Subcutaneous abdominal adipose tissue (tissue), 5 donors: ENCODE results near the gene ZIC2.

ENCODE experiments used
- H3K27ac ChIP-seq: one replicate; pipeline ENCODE4 v1.7.0; 2013; ENCODE audit warnings: low read depth, mild to moderate bottlenecking, inconsistent platforms, low read length, moderate library complexity
- H3K27me3 ChIP-seq, 5 donors: one replicate each; pipeline ENCODE4 v1.7.0; 2013; ENCODE audit warnings: low read length in 5 of 5, inconsistent platforms in 1 of 5; ENCODE audit not compliant: control insufficient read depth in 5 of 5, insufficient read depth in 4 of 5
- H3K36me3 ChIP-seq, 5 donors: one replicate each; pipeline ENCODE4 v1.7.0; 2013; ENCODE audit warnings: low read length in 5 of 5; ENCODE audit not compliant: control insufficient read depth in 5 of 5, insufficient read depth in 5 of 5
- H3K4me1 ChIP-seq, 5 donors: one replicate each; pipeline ENCODE4 v1.7.0; 2013; ENCODE audit warnings: low read length in 5 of 5, mild to moderate bottlenecking in 3 of 5, moderate library complexity in 1 of 5; ENCODE audit not compliant: control insufficient read depth in 5 of 5, insufficient read depth in 5 of 5
- H3K4me3 ChIP-seq, 5 donors: one replicate each; pipeline ENCODE4 v1.7.0; 2013; ENCODE audit warnings: low read length in 5 of 5, low read depth in 1 of 5
- H3K9ac ChIP-seq, 5 donors: one replicate each; pipeline ENCODE4 v1.7.0; 2013; ENCODE audit warnings: low read length in 5 of 5, mild to moderate bottlenecking in 4 of 5, moderate library complexity in 3 of 5
- H3K9me3 ChIP-seq, 5 donors: one replicate each; pipeline ENCODE4 v1.7.0; 2013; ENCODE audit warnings: low read length in 5 of 5; ENCODE audit not compliant: control insufficient read depth in 5 of 5
- donor health status: healthy.
- donor health status: healthy.
- donor health status: healthy.
- donor health status: healthy.
- donor health status: healthy.

ZIC2 gene

GRCh38 chr13:99973808-99974185, 7.8 kb upstream of the ZIC2 start:
- H3K4me3 ChIP-seq, result no peak overlapping the region
- no peak overlapping the region for H3K27ac ChIP-seq
- H3K9ac ChIP-seq, result no peak overlapping the region
- peaks cover 0 to 3% (median 0%) of the 10 kb centered on the region in 5 donors for H3K9me3 ChIP-seq
- H3K36me3 ChIP-seq, result no peaks in the 10 kb centered on the region
- H3K4me1 ChIP-seq, result peaks cover 1 to 29% (median 20%) of the 10 kb centered on the region in 5 donors
- peaks cover 69 to 88% (median 81%) of the 10 kb centered on the region in 5 donors for H3K27me3 ChIP-seq

- H3K27ac ChIP-seq, result no peak overlapping the region
- no peaks in the 10 kb centered on the region for H3K36me3 ChIP-seq
- H3K4me3 ChIP-seq, result no peak overlapping the region
- no peak overlapping the region for H3K9ac ChIP-seq
- peaks cover 69 to 88% (median 81%) of the 10 kb centered on the region in 5 donors for H3K27me3 ChIP-seq
- peaks cover 0 to 25% (median 16%) of the 10 kb centered on the region in 5 donors for H3K4me1 ChIP-seq
- peaks cover 0 to 3% (median 0%) of the 10 kb centered on the region in 5 donors for H3K9me3 ChIP-seq
Measured at GRCh38 chr13:99974296-99974938, 7.2 kb upstream of the ZIC2 start.

GRCh38 chr13:99974939-99975561, 6.5 kb upstream of the ZIC2 start:
- Histone ChIP-seq H3K4me1 (peaks cover 0 to 25% (median 18%) of the 10 kb centered on the region in 5 donors), H3K9me3 (peaks cover 0 to 3% (median 0%) of the 10 kb centered on the region in 5 donors), H3K36me3 (no peaks in the 10 kb centered on the region), H3K27me3 (peaks cover 72 to 91% (median 84%) of the 10 kb centered on the region in 5 donors), H3K4me3 (no peak overlapping the region), H3K9ac (no peak overlapping the region), H3K27ac (no peak overlapping the region)

GRCh38 chr13:99975626-99976025, 6.0 kb upstream of the ZIC2 start:
- Histone ChIP-seq H3K27ac (no peak overlapping the region), H3K4me3 (no peak overlapping the region), H3K36me3 (no peaks in the 10 kb centered on the region), H3K27me3 (peaks cover 73 to 92% (median 85%) of the 10 kb centered on the region in 5 donors), H3K4me1 (peaks cover 0 to 27% (median 19%) of the 10 kb centered on the region in 5 donors), H3K9ac (no peak overlapping the region), H3K9me3 (peaks cover 0 to 3% (median 0%) of the 10 kb centered on the region in 5 donors)

GRCh38 chr13:99976575-99976974, 5.0 kb upstream of the ZIC2 start:
- Histone ChIP-seq H3K4me3 (no peak overlapping the region), H3K4me1 (peaks cover 0 to 27% (median 19%) of the 10 kb centered on the region in 5 donors), H3K27ac (no peak overlapping the region), H3K9me3 (peaks cover 0 to 3% (median 0%) of the 10 kb centered on the region in 5 donors), H3K36me3 (no peaks in the 10 kb centered on the region), H3K9ac (no peak overlapping the region), H3K27me3 (peaks cover 70 to 90% (median 80%) of the 10 kb centered on the region in 5 donors)

GRCh38 chr13:99977334-99977911, 4.2 kb upstream of the ZIC2 start:
- no peak overlapping the region for H3K4me3 ChIP-seq
- no peaks in the 10 kb centered on the region for H3K36me3 ChIP-seq
- H3K9ac ChIP-seq, result no peak overlapping the region
- H3K4me1 ChIP-seq, result peaks cover 0 to 29% (median 16%) of the 10 kb centered on the region in 5 donors
- no peak overlapping the region for H3K27ac ChIP-seq
- H3K27me3 ChIP-seq, result peaks cover 64 to 83% (median 73%) of the 10 kb centered on the region in 5 donors
- H3K9me3 ChIP-seq, result peaks cover 0 to 3% (median 0%) of the 10 kb centered on the region in 5 donors

GRCh38 chr13:99977912-99978798, 3.4 kb upstream of the ZIC2 start:
- Histone ChIP-seq H3K9ac (no peak overlapping the region), H3K27me3 (peaks cover 70 to 83% (median 78%) of the 10 kb centered on the region in 5 donors)

GRCh38 chr13:99978799-99979452, 2.7 kb upstream of the ZIC2 start:
- no peak overlapping the region for H3K4me3 ChIP-seq

More at GRCh38 chr13:99977912-99978798, 3.4 kb upstream of the ZIC2 start:
- H3K4me1 ChIP-seq, result peaks cover 0 to 34% (median 22%) of the 10 kb centered on the region in 5 donors
- H3K4me3 ChIP-seq, result no peak overlapping the region
- H3K9me3 ChIP-seq, result peaks cover 0 to 3% (median 0%) of the 10 kb centered on the region in 5 donors
- no peak overlapping the region for H3K27ac ChIP-seq
- no peaks in the 10 kb centered on the region for H3K36me3 ChIP-seq

More at GRCh38 chr13:99978799-99979452, 2.7 kb upstream of the ZIC2 start:
- Histone ChIP-seq H3K27ac (no peak overlapping the region), H3K27me3 (peaks cover 71 to 83% (median 78%) of the 10 kb centered on the region in 5 donors), H3K9ac (no peak overlapping the region), H3K36me3 (no peaks in the 10 kb centered on the region), H3K4me1 (peaks cover 0 to 34% (median 22%) of the 10 kb centered on the region in 5 donors), H3K9me3 (peaks cover 0 to 3% (median 0%) of the 10 kb centered on the region in 5 donors)
